HepG2 (cell line): ENCODE results near the gene LAMP2. TPM values are rescaled to one million over a fixed set of nuclear protein-coding genes. Genes with fewer than 3 reads are reported as not detected.

Experiments
- AGO1 ChIP-seq: fragments of 200-400 bp; formaldehyde crosslinking; IDR thresholded peaks from 2 replicates; pipeline ENCODE4 v1.6.1; 2017; ENCODE audit warnings: mild to moderate bottlenecking, low read depth, low read length, moderate library complexity; ENCODE audit not compliant: poor library complexity, severe bottlenecking
- FOXA3 ChIP-seq: IDR thresholded peaks from 2 replicates; pipeline ENCODE4 v1.6.1; 2016; ENCODE audit warnings: missing genetic modification reagents, missing compliant biosample characterization
- GABPB1 ChIP-seq: IDR thresholded peaks from 2 replicates; pipeline ENCODE4 v1.6.1; 2016; ENCODE audit warnings: mild to moderate bottlenecking, missing genetic modification reagents, moderate library complexity, missing compliant biosample characterization
- HMGA1 ChIP-seq: sonication (generic); formaldehyde crosslinking; conservative IDR thresholded peaks from 2 replicates; pipeline ENCODE4 v1.4.0; 2020; ENCODE audit warnings: missing genetic modification reagents
- HNF4A ChIP-seq: sonication (generic); formaldehyde crosslinking; IDR thresholded peaks from 2 replicates; pipeline ENCODE4 v1.4.0; 2020; ENCODE audit warnings: missing genetic modification reagents
- MAFF ChIP-seq: IDR thresholded peaks from 2 replicates; pipeline ENCODE4 v1.6.1; 2011; ENCODE audit warnings: low read depth, low read length, improper control_type of control experiment
- NR1H2 ChIP-seq: sonication (generic); formaldehyde crosslinking; IDR thresholded peaks from 2 replicates; pipeline ENCODE4 v1.8.1; 2022; ENCODE audit warnings: low read depth, missing genetic modification reagents, borderline replicate concordance
- PHF20 ChIP-seq: sonication (generic); formaldehyde crosslinking; IDR thresholded peaks from 2 replicates; pipeline ENCODE4 v1.5.0; 2020; ENCODE audit warnings: mild to moderate bottlenecking, missing genetic modification reagents
- YY1 ChIP-seq: IDR thresholded peaks from 2 replicates; pipeline ENCODE4 v1.6.1; 2011; ENCODE audit warnings: low read length, low read depth, moderate library complexity, mild to moderate bottlenecking; ENCODE audit not compliant: insufficient read depth, insufficient replicate concordance
- ZNF605 ChIP-seq: sonication (generic); formaldehyde crosslinking; IDR thresholded peaks from 2 replicates; pipeline ENCODE4 v1.8.0; 2022; ENCODE audit warnings: mild to moderate bottlenecking, missing genetic modification reagents
- ZNF746 ChIP-seq: sonication (generic); formaldehyde crosslinking; IDR thresholded peaks from 2 replicates; pipeline ENCODE4 v1.8.0; 2022; ENCODE audit warnings: mild to moderate bottlenecking, missing genetic modification reagents
- ZSCAN31 ChIP-seq: sonication (generic); formaldehyde crosslinking; IDR thresholded peaks from 2 replicates; pipeline ENCODE4 v1.5.0; 2020; ENCODE audit warnings: low read depth, mild to moderate bottlenecking, missing genetic modification reagents
- polyA plus RNA-seq, 8 experiments: library from polyadenylated mRNA; depleted of rRNA in 3 of 8; stranded (reverse) in 7 of 8; unstranded in 1 of 8; fragments of >200 nt; fragmentation: Illumina TruSeq in 4 of 8; extraction: Trizol in 4 of 8; gene quantifications; 2 replicates each; pipeline versions ENCODE4 v1.2.1 to v1.2.3, GENCODE V29; 2011 to 2016; ENCODE audit warnings: low read depth in 4 of 8, missing spikeins in 1 of 8, mixed read lengths in 1 of 8; ENCODE audit not compliant: insufficient read depth in 1 of 8
- total RNA-seq, 5 experiments: library from RNA; depleted of rRNA; stranded (reverse); fragments of >200 nt; fragmentation: Illumina TruSeq; extraction: Trizol; gene quantifications; 2 replicates each; pipeline ENCODE4 v1.2.3, GENCODE V29; 2016; ENCODE audit warnings: low read depth in 1 of 5
- TF ChIP-seq, protein P1 (sequence below): sonication (generic); formaldehyde crosslinking; IDR thresholded peaks from 2 replicates; pipeline ENCODE4 v1.8.0; 2022; ENCODE audit warnings: mild to moderate bottlenecking, missing genetic modification reagents
- TF ChIP-seq, protein P2 (sequence below): sonication (generic); formaldehyde crosslinking; IDR thresholded peaks from 2 replicates; pipeline ENCODE4 v1.5.0; 2020; ENCODE audit warnings: mild to moderate bottlenecking, missing genetic modification reagents, moderate library complexity
- TF ChIP-seq, protein P3 (sequence below): sonication (generic); formaldehyde crosslinking; conservative IDR thresholded peaks from 2 replicates; pipeline ENCODE4 v1.4.0; 2020; ENCODE audit warnings: mild to moderate bottlenecking, missing genetic modification reagents, moderate library complexity
- TF ChIP-seq, protein P4 (sequence below): sonication (generic); formaldehyde crosslinking; IDR thresholded peaks from 2 replicates; pipeline ENCODE4 v1.5.0; 2020; ENCODE audit warnings: mild to moderate bottlenecking, missing genetic modification reagents, borderline replicate concordance

LAMP2 gene
- total and polyA plus RNA-seq, 2 of the 13 experiments (the other 11 are each of a cell fraction or from before 2014, with no cell fraction given): 127 to 170 TPM

DNA sequence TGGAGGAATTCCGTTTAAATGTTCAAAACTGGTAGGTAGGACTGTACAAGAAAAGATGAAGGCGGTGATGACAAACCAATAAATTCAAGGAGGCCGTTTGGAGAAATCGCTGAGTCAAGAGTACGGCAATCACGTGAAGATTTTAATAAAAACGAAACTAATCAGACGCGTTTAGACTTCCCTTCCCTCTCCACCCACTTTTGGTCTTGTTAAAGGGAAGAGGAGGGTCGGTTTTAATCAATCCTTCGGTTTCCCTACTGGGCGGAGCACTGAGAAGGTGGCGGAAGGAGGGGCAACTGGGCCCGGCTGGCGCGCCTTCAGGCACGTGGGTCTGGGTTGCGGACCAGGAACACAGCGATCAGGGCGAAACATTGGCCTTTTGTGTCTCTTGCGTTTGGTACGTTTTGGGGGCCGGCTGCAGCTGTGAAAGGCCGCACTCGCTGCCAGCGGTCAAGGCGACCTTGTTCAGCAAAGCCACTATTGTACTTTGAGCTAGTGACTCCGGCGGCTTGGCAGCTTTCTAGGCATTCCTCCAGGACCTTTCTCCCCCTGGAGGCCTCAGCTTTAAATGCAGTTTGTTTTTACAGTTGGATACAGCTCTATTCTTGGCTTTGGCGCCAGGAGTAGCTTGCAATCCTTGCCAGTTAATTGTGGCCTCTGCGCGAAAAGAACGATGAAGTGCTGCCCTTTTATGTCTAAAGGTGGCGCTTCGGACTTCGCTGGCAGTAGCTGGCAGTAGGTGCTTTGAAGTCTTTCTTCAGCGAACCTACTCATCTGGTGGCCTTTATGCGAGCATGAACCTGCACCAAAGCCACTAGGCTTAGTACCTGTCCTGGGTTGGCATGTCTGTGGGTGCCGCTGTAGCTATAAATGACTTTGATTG, 16.8 kb upstream of the LAMP2 start (continued):
- TF ChIP-seq, protein P1, sequence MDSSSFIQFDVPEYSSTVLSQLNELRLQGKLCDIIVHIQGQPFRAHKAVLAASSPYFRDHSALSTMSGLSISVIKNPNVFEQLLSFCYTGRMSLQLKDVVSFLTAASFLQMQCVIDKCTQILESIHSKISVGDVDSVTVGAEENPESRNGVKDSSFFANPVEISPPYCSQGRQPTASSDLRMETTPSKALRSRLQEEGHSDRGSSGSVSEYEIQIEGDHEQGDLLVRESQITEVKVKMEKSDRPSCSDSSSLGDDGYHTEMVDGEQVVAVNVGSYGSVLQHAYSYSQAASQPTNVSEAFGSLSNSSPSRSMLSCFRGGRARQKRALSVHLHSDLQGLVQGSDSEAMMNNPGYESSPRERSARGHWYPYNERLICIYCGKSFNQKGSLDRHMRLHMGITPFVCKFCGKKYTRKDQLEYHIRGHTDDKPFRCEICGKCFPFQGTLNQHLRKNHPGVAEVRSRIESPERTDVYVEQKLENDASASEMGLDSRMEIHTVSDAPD (CRISPR knock-in tag): peak; percentile 96
- TF ChIP-seq HNF4A (CRISPR knock-in tag): peak; percentile 89
- peak; percentile 73; the same call in 1 of the 2 replicates for TF ChIP-seq ZSCAN31 (CRISPR knock-in tag)
- no peak for TF ChIP-seq YY1
- TF ChIP-seq HMGA1 (CRISPR knock-in tag): no peak
- peak; percentile 52 for TF ChIP-seq MAFF
- TF ChIP-seq, protein P2, sequence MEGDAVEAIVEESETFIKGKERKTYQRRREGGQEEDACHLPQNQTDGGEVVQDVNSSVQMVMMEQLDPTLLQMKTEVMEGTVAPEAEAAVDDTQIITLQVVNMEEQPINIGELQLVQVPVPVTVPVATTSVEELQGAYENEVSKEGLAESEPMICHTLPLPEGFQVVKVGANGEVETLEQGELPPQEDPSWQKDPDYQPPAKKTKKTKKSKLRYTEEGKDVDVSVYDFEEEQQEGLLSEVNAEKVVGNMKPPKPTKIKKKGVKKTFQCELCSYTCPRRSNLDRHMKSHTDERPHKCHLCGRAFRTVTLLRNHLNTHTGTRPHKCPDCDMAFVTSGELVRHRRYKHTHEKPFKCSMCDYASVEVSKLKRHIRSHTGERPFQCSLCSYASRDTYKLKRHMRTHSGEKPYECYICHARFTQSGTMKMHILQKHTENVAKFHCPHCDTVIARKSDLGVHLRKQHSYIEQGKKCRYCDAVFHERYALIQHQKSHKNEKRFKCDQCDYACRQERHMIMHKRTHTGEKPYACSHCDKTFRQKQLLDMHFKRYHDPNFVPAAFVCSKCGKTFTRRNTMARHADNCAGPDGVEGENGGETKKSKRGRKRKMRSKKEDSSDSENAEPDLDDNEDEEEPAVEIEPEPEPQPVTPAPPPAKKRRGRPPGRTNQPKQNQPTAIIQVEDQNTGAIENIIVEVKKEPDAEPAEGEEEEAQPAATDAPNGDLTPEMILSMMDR (CRISPR knock-in tag): peak; percentile 69
- TF ChIP-seq PHF20 (CRISPR knock-in tag): peak; percentile 42; the same call in 1 of the 2 replicates
- TF ChIP-seq, protein P3, sequence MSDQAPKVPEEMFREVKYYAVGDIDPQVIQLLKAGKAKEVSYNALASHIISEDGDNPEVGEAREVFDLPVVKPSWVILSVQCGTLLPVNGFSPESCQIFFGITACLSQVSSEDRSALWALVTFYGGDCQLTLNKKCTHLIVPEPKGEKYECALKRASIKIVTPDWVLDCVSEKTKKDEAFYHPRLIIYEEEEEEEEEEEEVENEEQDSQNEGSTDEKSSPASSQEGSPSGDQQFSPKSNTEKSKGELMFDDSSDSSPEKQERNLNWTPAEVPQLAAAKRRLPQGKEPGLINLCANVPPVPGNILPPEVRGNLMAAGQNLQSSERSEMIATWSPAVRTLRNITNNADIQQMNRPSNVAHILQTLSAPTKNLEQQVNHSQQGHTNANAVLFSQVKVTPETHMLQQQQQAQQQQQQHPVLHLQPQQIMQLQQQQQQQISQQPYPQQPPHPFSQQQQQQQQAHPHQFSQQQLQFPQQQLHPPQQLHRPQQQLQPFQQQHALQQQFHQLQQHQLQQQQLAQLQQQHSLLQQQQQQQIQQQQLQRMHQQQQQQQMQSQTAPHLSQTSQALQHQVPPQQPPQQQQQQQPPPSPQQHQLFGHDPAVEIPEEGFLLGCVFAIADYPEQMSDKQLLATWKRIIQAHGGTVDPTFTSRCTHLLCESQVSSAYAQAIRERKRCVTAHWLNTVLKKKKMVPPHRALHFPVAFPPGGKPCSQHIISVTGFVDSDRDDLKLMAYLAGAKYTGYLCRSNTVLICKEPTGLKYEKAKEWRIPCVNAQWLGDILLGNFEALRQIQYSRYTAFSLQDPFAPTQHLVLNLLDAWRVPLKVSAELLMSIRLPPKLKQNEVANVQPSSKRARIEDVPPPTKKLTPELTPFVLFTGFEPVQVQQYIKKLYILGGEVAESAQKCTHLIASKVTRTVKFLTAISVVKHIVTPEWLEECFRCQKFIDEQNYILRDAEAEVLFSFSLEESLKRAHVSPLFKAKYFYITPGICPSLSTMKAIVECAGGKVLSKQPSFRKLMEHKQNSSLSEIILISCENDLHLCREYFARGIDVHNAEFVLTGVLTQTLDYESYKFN (CRISPR knock-in tag): peak; percentile 67
- TF ChIP-seq, protein P4, sequence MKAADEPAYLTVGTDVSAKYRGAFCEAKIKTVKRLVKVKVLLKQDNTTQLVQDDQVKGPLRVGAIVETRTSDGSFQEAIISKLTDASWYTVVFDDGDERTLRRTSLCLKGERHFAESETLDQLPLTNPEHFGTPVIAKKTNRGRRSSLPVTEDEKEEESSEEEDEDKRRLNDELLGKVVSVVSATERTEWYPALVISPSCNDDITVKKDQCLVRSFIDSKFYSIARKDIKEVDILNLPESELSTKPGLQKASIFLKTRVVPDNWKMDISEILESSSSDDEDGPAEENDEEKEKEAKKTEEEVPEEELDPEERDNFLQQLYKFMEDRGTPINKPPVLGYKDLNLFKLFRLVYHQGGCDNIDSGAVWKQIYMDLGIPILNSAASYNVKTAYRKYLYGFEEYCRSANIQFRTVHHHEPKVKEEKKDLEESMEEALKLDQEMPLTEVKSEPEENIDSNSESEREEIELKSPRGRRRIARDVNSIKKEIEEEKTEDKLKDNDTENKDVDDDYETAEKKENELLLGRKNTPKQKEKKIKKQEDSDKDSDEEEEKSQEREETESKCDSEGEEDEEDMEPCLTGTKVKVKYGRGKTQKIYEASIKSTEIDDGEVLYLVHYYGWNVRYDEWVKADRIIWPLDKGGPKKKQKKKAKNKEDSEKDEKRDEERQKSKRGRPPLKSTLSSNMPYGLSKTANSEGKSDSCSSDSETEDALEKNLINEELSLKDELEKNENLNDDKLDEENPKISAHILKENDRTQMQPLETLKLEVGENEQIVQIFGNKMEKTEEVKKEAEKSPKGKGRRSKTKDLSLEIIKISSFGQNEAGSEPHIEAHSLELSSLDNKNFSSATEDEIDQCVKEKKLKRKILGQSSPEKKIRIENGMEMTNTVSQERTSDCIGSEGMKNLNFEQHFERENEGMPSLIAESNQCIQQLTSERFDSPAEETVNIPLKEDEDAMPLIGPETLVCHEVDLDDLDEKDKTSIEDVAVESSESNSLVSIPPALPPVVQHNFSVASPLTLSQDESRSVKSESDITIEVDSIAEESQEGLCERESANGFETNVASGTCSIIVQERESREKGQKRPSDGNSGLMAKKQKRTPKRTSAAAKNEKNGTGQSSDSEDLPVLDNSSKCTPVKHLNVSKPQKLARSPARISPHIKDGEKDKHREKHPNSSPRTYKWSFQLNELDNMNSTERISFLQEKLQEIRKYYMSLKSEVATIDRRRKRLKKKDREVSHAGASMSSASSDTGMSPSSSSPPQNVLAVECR: peak; percentile 37; the same call in 1 of the 2 replicates
- TF ChIP-seq NR1H2: no peak
- peak; percentile 25; the same call in 1 of the 2 replicates for TF ChIP-seq ZNF746 (CRISPR knock-in tag)
- peak; percentile 29; the same call in 1 of the 2 replicates for TF ChIP-seq FOXA3
- TF ChIP-seq ZNF605 (CRISPR knock-in tag): 0 out of 2 replicates have a peak, but pooled peaks have one; percentile 24
- TF ChIP-seq AGO1: no peak
- TF ChIP-seq GABPB1 (CRISPR knock-in tag): peak; percentile 59
